Measurements from ENCODE around the gene SHISA8.

Gene SHISA8

GRCh38 chr22:41862160-41862529, 52.7 kb downstream of the SHISA8 start:
- Histone ChIP-seq H2AFZ (ENCODE audit: low read length) (no peak overlapping the region), H3K9me2 (replicated peaks; ENCODE audit: low read depth, low read length) (no peaks in the 10 kb centered on the region), H3K27me3 (ENCODE audit: insufficient read depth, low read length, poor library complexity, severe bottlenecking) (no peaks in the 10 kb centered on the region), H3F3A (ENCODE audit: low read depth) (no peaks in the 10 kb centered on the region), H3K4me3 (ENCODE audit: low read length, poor library complexity, severe bottlenecking) (no peak overlapping the region), H3K79me2 (ENCODE audit: insufficient read depth, low read length) (peaks cover 97% of the 10 kb centered on the region), H3K9me3 (ENCODE audit: insufficient read depth, low read depth, low read length) (no peaks in the 10 kb centered on the region), H3K9ac (ENCODE audit: low read depth, low read length, poor library complexity, severe bottlenecking) (no peak overlapping the region), H3K4me1 (ENCODE audit: insufficient read depth, low read length, poor library complexity, severe bottlenecking) (peaks cover 18% of the 10 kb centered on the region), H4K20me1 (ENCODE audit: insufficient read depth, low read length, poor library complexity, severe bottlenecking) (peaks cover 89% of the 10 kb centered on the region), H3K4me2 (ENCODE audit: low read depth, low read length, poor library complexity, severe bottlenecking) (peak overlapping the region; percentile 32), H3K36me3 (ENCODE audit: insufficient read depth, low read length) (peaks cover 19% of the 10 kb centered on the region; the same call in 1 of the 2 replicates)
- TF ChIP-seq CTCF (conservative IDR thresholded peaks at IDR 0.05; ENCODE audit: low read length) (no peak), EZH2phosphoT487 (IDR thresholded peaks at IDR 0.05; ENCODE audit: borderline replicate concordance) (no peak)
